Measurements from ENCODE around the gene STIMATE. TPM values are rescaled to one million over a fixed set of nuclear protein-coding genes. Genes with fewer than 3 reads are reported as not detected.

STIMATE gene
- total and polyA plus RNA-seq, 10 of the 15 experiments (the other 5 are each of a cell fraction or from before 2014, with no cell fraction given) = 0.24 to 24.1 (median 15.4) TPM

- TF ChIP-seq, protein P1, sequence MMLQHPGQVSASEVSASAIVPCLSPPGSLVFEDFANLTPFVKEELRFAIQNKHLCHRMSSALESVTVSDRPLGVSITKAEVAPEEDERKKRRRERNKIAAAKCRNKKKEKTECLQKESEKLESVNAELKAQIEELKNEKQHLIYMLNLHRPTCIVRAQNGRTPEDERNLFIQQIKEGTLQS (IDR thresholded peaks at IDR 0.05; ENCODE audit: borderline replicate concordance, extremely low read depth, low read depth, low read length) = no peak
- TF ChIP-seq POLR2AphosphoS5 (IDR thresholded peaks at IDR 0.05; ENCODE audit: low read length) (no peak), JUNB (IDR thresholded peaks at IDR 0.05) (no peak), POU2F2 (IDR thresholded peaks at IDR 0.05; ENCODE audit: borderline replicate concordance, low read depth, low read length) (no peak), PKNOX1 (IDR thresholded peaks at IDR 0.05) (no peak), RFX5 (IDR thresholded peaks at IDR 0.05; ENCODE audit: low read depth, low read length) (no peak), MEF2B (IDR thresholded peaks at IDR 0.05; ENCODE audit: partially characterized antibody, poor library complexity, severe bottlenecking) (no peak), CEBPZ (IDR thresholded peaks at IDR 0.05; ENCODE audit: low read depth, low read length) (no peak), CTCF (IDR thresholded peaks at IDR 0.05 in 2 of 3, conservative IDR thresholded peaks at IDR 0.05 in 1 of 3; ENCODE audit: control insufficient read depth in 2 of 3, extremely low read depth in 1 of 3, insufficient read depth in 1 of 3, low read depth in 3 of 3, low read length in 3 of 3) (no peak), ZNF384 (IDR thresholded peaks at IDR 0.05; ENCODE audit: borderline replicate concordance, low read depth, low read length) (no peak), BCL11A (IDR thresholded peaks at IDR 0.05; ENCODE audit: low read depth, low read length) (no peak)
Observed at GRCh38 chr3:52841981-52842340, 55.4 kb downstream of the STIMATE start (continued).

Data from GM12878 (cell line).